ENCODE results near the gene KCNJ5. TPM values are rescaled to one million over a fixed set of nuclear protein-coding genes. Genes with fewer than 3 reads are reported as not detected.
A peak's percentile ranks its signal among the peaks of the same experiment; 100 is the strongest.

KCNJ5 gene
- total and polyA plus RNA-seq, 2 experiments from 2014 or later: not detected

DNA sequence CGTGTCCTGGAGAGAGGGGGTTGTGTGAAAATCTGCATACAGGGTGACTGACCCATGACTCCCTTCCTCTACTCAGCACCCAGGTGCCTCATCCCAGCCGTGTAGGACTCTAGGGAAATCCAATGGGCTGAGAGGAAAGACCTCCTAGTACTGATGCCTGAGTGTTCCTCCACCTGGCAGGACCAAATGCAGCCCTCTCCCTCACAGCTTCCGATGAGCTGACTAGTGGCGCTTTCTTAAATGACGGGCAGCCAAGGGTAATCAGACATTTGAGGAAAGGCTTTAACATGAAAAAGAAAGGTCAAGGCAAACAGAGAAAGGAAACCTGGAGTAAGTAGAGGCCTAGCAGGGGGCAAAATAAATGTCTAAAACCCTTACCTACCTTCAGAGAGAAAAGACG, 19.1 kb upstream of the KCNJ5 start (continued):
- TF ChIP-seq, protein P1, sequence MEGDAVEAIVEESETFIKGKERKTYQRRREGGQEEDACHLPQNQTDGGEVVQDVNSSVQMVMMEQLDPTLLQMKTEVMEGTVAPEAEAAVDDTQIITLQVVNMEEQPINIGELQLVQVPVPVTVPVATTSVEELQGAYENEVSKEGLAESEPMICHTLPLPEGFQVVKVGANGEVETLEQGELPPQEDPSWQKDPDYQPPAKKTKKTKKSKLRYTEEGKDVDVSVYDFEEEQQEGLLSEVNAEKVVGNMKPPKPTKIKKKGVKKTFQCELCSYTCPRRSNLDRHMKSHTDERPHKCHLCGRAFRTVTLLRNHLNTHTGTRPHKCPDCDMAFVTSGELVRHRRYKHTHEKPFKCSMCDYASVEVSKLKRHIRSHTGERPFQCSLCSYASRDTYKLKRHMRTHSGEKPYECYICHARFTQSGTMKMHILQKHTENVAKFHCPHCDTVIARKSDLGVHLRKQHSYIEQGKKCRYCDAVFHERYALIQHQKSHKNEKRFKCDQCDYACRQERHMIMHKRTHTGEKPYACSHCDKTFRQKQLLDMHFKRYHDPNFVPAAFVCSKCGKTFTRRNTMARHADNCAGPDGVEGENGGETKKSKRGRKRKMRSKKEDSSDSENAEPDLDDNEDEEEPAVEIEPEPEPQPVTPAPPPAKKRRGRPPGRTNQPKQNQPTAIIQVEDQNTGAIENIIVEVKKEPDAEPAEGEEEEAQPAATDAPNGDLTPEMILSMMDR (conservative IDR thresholded peaks at IDR 0.05; ENCODE audit: low read depth in 2 of 2): no peak
- TF ChIP-seq ZNF114 (CRISPR knock-in tag; IDR thresholded peaks at IDR 0.05) (no peak), NANOG (IDR thresholded peaks at IDR 0.05; ENCODE audit: borderline replicate concordance) (peak; percentile 74)

DNA sequence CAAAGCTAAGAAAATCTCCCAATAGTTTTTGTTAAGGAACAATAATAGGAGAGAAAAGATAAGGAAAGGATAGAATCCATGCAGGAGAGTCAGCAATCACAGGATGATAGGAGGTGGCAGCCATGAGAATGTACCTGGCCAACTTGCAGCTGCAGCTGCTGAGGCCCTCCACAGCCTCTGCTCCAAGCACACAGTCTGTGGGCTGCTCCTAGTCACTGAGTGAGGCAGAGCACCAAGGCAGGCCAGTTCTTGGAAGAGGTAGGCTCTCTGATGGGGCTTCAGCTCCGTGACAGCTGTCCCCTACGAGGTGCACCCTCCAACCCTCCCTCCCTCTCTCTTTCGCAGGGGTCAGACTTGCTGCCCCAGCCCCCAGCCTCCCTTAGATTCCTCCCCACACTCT, 18.6 kb upstream of the KCNJ5 start:
- Histone ChIP-seq H2AFZ (no peak overlapping the region), H3K27ac (ENCODE audit: low read depth) (no peak overlapping the region; the same call in 1 of the 2 replicates), H3K27me3 (ENCODE audit: insufficient read depth) (peaks cover 9% of the 10 kb centered on the region; the same call in 1 of the 2 replicates), H3K4me1 (ENCODE audit: insufficient read depth) (peaks cover 22% of the 10 kb centered on the region), H3K36me3 (ENCODE audit: insufficient read depth) (no peaks in the 10 kb centered on the region), H3K4me3 (peak overlapping the region; percentile 12), H3K4me2 (peak overlapping the region; percentile 37), H3F3A (replicated peaks; ENCODE audit: low read depth) (0 out of 2 replicates have a peak, but pooled peaks cover 4% of the 10 kb centered on the region), H4K20me1 (replicated peaks; ENCODE audit: insufficient read depth) (no peaks in the 10 kb centered on the region), H3K79me2 (replicated peaks; ENCODE audit: insufficient read depth) (no peaks in the 10 kb centered on the region), H3K9me2 (ENCODE audit: insufficient read depth) (peaks cover 5% of the 10 kb centered on the region)
- DNase-seq (ENCODE audit: low spot score): no peak
- Mint-ChIP-seq H3K9me3 (no peaks in the 10 kb centered on the region; the same call in 2 of the 3 replicates), H3K27me3 (ENCODE audit: insufficient read depth, low read depth, poor library complexity) (peaks cover 29% of the 10 kb centered on the region), H3K27ac (no peak overlapping the region), H3K4me3 (peak overlapping the region; percentile 45; the same call in 2 of the 3 replicates), H3K36me3 (ENCODE audit: low read depth) (no peaks in the 10 kb centered on the region; the same call in 1 of the 3 replicates), H3K4me1 (peaks cover 39% of the 10 kb centered on the region)
- no peak for TF ChIP-seq CREB1 (CRISPR knock-in tag; IDR thresholded peaks at IDR 0.05; ENCODE audit: low read depth)
- TF ChIP-seq, protein P2, sequence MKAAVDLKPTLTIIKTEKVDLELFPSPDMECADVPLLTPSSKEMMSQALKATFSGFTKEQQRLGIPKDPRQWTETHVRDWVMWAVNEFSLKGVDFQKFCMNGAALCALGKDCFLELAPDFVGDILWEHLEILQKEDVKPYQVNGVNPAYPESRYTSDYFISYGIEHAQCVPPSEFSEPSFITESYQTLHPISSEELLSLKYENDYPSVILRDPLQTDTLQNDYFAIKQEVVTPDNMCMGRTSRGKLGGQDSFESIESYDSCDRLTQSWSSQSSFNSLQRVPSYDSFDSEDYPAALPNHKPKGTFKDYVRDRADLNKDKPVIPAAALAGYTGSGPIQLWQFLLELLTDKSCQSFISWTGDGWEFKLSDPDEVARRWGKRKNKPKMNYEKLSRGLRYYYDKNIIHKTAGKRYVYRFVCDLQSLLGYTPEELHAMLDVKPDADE (IDR thresholded peaks at IDR 0.05): no peak
- no peak for TF ChIP-seq EZH2 (IDR thresholded peaks at IDR 0.05; ENCODE audit: low read depth, unreplicated experiment)
- TF ChIP-seq ZNF114 (CRISPR knock-in tag; IDR thresholded peaks at IDR 0.05): no peak
- TF ChIP-seq, protein P3, sequence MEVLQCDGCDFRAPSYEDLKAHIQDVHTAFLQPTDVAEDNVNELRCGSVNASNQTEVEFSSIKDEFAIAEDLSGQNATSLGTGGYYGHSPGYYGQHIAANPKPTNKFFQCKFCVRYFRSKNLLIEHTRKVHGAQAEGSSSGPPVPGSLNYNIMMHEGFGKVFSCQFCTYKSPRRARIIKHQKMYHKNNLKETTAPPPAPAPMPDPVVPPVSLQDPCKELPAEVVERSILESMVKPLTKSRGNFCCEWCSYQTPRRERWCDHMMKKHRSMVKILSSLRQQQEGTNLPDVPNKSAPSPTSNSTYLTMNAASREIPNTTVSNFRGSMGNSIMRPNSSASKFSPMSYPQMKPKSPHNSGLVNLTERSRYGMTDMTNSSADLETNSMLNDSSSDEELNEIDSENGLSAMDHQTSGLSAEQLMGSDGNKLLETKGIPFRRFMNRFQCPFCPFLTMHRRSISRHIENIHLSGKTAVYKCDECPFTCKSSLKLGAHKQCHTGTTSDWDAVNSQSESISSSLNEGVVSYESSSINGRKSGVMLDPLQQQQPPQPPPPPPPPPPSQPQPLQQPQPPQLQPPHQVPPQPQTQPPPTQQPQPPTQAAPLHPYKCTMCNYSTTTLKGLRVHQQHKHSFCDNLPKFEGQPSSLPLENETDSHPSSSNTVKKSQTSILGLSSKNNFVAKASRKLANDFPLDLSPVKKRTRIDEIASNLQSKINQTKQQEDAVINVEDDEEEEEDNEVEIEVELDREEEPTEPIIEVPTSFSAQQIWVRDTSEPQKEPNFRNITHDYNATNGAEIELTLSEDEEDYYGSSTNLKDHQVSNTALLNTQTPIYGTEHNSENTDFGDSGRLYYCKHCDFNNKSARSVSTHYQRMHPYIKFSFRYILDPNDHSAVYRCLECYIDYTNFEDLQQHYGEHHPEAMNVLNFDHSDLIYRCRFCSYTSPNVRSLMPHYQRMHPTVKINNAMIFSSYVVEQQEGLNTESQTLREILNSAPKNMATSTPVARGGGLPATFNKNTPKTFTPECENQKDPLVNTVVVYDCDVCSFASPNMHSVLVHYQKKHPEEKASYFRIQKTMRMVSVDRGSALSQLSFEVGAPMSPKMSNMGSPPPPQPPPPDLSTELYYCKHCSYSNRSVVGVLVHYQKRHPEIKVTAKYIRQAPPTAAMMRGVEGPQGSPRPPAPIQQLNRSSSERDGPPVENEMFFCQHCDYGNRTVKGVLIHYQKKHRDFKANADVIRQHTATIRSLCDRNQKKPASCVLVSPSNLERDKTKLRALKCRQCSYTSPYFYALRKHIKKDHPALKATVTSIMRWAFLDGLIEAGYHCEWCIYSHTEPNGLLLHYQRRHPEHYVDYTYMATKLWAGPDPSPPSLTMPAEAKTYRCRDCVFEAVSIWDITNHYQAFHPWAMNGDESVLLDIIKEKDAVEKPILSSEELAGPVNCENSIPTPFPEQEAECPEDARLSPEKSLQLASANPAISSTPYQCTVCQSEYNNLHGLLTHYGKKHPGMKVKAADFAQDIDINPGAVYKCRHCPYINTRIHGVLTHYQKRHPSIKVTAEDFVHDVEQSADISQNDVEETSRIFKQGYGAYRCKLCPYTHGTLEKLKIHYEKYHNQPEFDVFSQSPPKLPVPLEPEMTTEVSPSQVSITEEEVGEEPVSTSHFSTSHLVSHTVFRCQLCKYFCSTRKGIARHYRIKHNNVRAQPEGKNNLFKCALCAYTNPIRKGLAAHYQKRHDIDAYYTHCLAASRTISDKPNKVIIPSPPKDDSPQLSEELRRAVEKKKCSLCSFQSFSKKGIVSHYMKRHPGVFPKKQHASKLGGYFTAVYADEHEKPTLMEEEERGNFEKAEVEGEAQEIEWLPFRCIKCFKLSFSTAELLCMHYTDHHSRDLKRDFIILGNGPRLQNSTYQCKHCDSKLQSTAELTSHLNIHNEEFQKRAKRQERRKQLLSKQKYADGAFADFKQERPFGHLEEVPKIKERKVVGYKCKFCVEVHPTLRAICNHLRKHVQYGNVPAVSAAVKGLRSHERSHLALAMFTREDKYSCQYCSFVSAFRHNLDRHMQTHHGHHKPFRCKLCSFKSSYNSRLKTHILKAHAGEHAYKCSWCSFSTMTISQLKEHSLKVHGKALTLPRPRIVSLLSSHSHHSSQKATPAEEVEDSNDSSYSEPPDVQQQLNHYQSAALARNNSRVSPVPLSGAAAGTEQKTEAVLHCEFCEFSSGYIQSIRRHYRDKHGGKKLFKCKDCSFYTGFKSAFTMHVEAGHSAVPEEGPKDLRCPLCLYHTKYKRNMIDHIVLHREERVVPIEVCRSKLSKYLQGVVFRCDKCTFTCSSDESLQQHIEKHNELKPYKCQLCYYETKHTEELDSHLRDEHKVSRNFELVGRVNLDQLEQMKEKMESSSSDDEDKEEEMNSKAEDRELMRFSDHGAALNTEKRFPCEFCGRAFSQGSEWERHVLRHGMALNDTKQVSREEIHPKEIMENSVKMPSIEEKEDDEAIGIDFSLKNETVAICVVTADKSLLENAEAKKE (CRISPR knock-in tag; IDR thresholded peaks at IDR 0.05): no peak
- TF ChIP-seq ZNF331 (CRISPR knock-in tag; IDR thresholded peaks at IDR 0.05; ENCODE audit: low read depth): no peak
- ATAC-seq: peak; percentile 33

All from GM23338 (cell line).